ENCODE data around the gene SMIM33.

DNA sequence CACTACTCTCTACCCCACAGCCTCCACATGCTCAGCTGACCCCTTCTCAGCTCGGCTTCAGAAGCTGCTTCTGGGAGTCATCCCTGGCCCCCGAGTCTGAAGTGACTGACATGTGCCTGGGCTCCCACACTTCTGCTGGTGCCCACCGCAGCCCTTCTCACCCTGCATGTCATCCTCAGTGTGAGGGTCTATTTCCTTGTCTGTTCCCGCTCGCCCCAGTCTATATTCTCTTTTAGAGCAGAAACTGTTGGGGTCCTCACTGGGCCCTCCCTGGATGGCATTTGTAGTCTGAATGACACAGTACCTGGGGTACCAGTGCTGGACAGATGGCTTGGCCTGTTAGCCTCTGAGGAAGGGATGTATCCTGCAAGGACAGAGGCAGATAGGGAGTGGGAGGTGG lies 13.6 kb upstream of the SMIM33 start:
- TF ChIP-seq, protein P1, sequence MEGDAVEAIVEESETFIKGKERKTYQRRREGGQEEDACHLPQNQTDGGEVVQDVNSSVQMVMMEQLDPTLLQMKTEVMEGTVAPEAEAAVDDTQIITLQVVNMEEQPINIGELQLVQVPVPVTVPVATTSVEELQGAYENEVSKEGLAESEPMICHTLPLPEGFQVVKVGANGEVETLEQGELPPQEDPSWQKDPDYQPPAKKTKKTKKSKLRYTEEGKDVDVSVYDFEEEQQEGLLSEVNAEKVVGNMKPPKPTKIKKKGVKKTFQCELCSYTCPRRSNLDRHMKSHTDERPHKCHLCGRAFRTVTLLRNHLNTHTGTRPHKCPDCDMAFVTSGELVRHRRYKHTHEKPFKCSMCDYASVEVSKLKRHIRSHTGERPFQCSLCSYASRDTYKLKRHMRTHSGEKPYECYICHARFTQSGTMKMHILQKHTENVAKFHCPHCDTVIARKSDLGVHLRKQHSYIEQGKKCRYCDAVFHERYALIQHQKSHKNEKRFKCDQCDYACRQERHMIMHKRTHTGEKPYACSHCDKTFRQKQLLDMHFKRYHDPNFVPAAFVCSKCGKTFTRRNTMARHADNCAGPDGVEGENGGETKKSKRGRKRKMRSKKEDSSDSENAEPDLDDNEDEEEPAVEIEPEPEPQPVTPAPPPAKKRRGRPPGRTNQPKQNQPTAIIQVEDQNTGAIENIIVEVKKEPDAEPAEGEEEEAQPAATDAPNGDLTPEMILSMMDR (IDR thresholded peaks at IDR 0.05), result no peak
- no peak for TF ChIP-seq EZH2 (IDR thresholded peaks at IDR 0.05)
